IMR-90 (cell line): ENCODE results near the gene YJEFN3. TPM values are rescaled to one million over a fixed set of nuclear protein-coding genes. Genes with fewer than 3 reads are reported as not detected.

ENCODE experiments used
- MAZ ChIP-seq: IDR thresholded peaks from 2 replicates; pipeline ENCODE4 v1.6.1; 2012; ENCODE audit warnings: low read depth, mild to moderate bottlenecking, low read length, improper control_type of control experiment, moderate library complexity, borderline replicate concordance
- polyA plus RNA-seq, 3 experiments: library from polyadenylated mRNA; depleted of rRNA; stranded (reverse); fragments of >200 nt; gene quantifications; 2 replicates each; pipeline ENCODE4 v1.2.3, GENCODE V29; 2012; ENCODE audit warnings: low replicate concordance in 1 of 3
- total RNA-seq: library from RNA; depleted of rRNA; stranded (reverse); fragments of >200 nt; gene quantifications from 2 replicates; pipeline ENCODE4 v1.2.3, GENCODE V29; 2012
- TF ChIP-seq, protein P1 (sequence below): fragments of 150-350 bp; IDR thresholded peaks from 2 replicates; pipeline ENCODE4 v1.6.1; 2016; ENCODE audit warnings: low read depth, mild to moderate bottlenecking, low read length, moderate library complexity, borderline replicate concordance

Gene YJEFN3
- total and polyA plus RNA-seq, 2 of the 4 experiments (the other 2 are of a cell fraction) = 0.72 to 4.0 TPM

DNA sequence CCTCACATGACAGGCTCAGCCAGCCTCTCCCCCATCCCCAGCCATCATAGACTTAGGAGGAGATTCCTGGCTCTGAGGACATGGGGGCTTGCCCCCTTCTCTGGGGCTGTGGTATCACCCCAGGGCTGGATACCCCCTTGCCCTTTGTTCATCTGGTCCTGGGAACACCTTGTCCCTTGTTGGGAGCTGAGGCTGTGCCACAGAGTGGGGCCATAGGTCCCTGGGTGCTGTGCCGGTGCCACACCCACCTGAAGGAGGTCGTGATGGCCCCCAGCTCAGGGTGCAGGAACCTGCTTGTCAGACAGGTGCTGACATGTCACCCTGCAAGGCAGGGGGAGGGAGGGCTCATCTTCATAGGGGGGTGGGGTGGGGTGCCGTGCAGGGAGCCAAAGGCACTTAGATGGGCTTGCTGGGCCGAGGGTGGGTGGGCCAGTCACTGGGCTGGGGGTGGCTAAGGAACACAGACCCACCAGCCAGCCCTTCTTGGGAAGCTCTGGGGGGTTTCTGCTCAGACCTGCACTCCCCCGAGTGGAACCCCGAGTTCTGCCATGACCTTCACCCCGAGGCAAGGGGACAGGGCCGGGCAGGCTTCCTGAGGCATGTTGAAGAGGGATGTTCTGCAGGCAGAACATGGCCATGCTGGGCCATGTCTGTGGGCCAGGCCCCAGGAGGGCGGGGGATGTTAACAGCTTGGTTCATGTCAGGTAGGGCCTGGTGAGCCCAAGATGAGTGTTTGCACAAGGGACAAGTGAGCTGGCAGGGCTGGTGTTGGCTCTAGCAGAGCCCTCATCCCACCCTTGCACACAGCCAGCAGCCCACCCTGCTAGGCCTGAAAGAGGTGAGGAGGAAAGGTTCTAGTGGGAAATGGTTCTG is 41.4 kb upstream of the YJEFN3 start (continued):
- TF ChIP-seq, protein P1, sequence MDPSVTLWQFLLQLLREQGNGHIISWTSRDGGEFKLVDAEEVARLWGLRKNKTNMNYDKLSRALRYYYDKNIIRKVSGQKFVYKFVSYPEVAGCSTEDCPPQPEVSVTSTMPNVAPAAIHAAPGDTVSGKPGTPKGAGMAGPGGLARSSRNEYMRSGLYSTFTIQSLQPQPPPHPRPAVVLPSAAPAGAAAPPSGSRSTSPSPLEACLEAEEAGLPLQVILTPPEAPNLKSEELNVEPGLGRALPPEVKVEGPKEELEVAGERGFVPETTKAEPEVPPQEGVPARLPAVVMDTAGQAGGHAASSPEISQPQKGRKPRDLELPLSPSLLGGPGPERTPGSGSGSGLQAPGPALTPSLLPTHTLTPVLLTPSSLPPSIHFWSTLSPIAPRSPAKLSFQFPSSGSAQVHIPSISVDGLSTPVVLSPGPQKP = no peak
- TF ChIP-seq MAZ = no peak
